ENCODE measurements around the gene CHMP3. TPM values are rescaled to one million over a fixed set of nuclear protein-coding genes. Genes with fewer than 3 reads are reported as not detected.

Gene CHMP3
- total and polyA plus RNA-seq, 2 of the 13 experiments (the other 11 are each of a cell fraction or from before 2014, with no cell fraction given), result 64.1 to 114 TPM

GRCh38 chr2:86562922-86563649 is at the start of gene CHMP3 (continued):
- TF ChIP-seq KAT7 (CRISPR knock-in tag; IDR thresholded peaks at IDR 0.05; ENCODE audit: borderline replicate concordance), result no peak; the same call in 1 of the 2 replicates
- no peak for TF ChIP-seq HOXA9 (CRISPR knock-in tag; IDR thresholded peaks at IDR 0.05; ENCODE audit: borderline replicate concordance)
- no peak; the same call in 1 of the 2 replicates for TF ChIP-seq ZNF609 (CRISPR knock-in tag; IDR thresholded peaks at IDR 0.05; ENCODE audit: borderline replicate concordance)
- TF ChIP-seq MAZ (IDR thresholded peaks at IDR 0.05; ENCODE audit: borderline replicate concordance, low read depth, low read length), result no peak; the same call in none of the 2 replicates
- peak; percentile 98 for TF ChIP-seq MAZ (CRISPR knock-in tag; IDR thresholded peaks at IDR 0.05; ENCODE audit: low read depth)
- peak; percentile 82 for TF ChIP-seq POLR2AphosphoS5 (IDR thresholded peaks at IDR 0.05; ENCODE audit: low read depth, low read length)
- TF ChIP-seq NAIF1 (CRISPR knock-in tag; IDR thresholded peaks at IDR 0.05; ENCODE audit: borderline replicate concordance), result peak; percentile 91
- TF ChIP-seq TBL1XR1 (IDR thresholded peaks at IDR 0.05; ENCODE audit: borderline replicate concordance, low read length, partially characterized antibody), result peak; percentile 77
- peak; percentile 97 for TF ChIP-seq ZNF605 (CRISPR knock-in tag; IDR thresholded peaks at IDR 0.05)
- TF ChIP-seq KLF9 (CRISPR knock-in tag; IDR thresholded peaks at IDR 0.05; ENCODE audit: low read depth), result 0 out of 2 replicates have a peak, but pooled peaks have one; percentile 48
- TF ChIP-seq ZNF740 (CRISPR knock-in tag; IDR thresholded peaks at IDR 0.05), result peak; percentile 56; the same call in 1 of the 2 replicates
- no peak for TF ChIP-seq ZNF484 (CRISPR knock-in tag; IDR thresholded peaks at IDR 0.05; ENCODE audit: borderline replicate concordance, low read depth)
- peak; percentile 64 for TF ChIP-seq ZNF160 (CRISPR knock-in tag; IDR thresholded peaks at IDR 0.05)
- TF ChIP-seq ZNF607 (CRISPR knock-in tag; IDR thresholded peaks at IDR 0.05; ENCODE audit: borderline replicate concordance), result peak; percentile 96
- 0 out of 2 replicates have a peak, but pooled peaks have one; percentile 44 for TF ChIP-seq FOXJ3 (CRISPR knock-in tag; IDR thresholded peaks at IDR 0.05; ENCODE audit: borderline replicate concordance)
- TF ChIP-seq MNT (IDR thresholded peaks at IDR 0.05), result 0 out of 2 replicates have a peak, but pooled peaks have one; percentile 19
- 0 out of 2 replicates have a peak, but pooled peaks have one; percentile 64 for TF ChIP-seq ZNF598 (CRISPR knock-in tag; IDR thresholded peaks at IDR 0.05; ENCODE audit: borderline replicate concordance)
- peak; percentile 69 for TF ChIP-seq CAMTA2 (CRISPR knock-in tag; IDR thresholded peaks at IDR 0.05; ENCODE audit: borderline replicate concordance)
- 0 out of 2 replicates have a peak, but pooled peaks have one; percentile 16 for TF ChIP-seq CTCF (CRISPR knock-in tag; IDR thresholded peaks at IDR 0.05)

Data from HepG2 (cell line).